Hepatocyte (in vitro differentiated cells): ENCODE measurements around the gene PCDH9.

ENCODE experiments used
- EZH2 ChIP-seq: fragments of 200-600 bp; sonication (generic); IDR thresholded peaks from 2 replicates; pipeline ENCODE4 v1.6.1; 2016; ENCODE audit warnings: antibody characterized with exemption, mild to moderate bottlenecking, borderline replicate concordance
- EZH2phosphoT487 ChIP-seq: fragments of 200-600 bp; sonication (generic); IDR thresholded peaks from one replicate; pipeline ENCODE4 v1.6.1; 2018; ENCODE audit warnings: antibody characterized with exemption, mild to moderate bottlenecking, low read depth, moderate library complexity; ENCODE audit not compliant: unreplicated experiment, severe bottlenecking
- TF ChIP-seq, protein P1 (sequence below): fragments of 200-600 bp; sonication (generic); IDR thresholded peaks from 2 replicates; pipeline ENCODE4 v1.5.1; 2016; ENCODE audit warnings: antibody characterized with exemption, mild to moderate bottlenecking; ENCODE audit not compliant: poor library complexity

DNA sequence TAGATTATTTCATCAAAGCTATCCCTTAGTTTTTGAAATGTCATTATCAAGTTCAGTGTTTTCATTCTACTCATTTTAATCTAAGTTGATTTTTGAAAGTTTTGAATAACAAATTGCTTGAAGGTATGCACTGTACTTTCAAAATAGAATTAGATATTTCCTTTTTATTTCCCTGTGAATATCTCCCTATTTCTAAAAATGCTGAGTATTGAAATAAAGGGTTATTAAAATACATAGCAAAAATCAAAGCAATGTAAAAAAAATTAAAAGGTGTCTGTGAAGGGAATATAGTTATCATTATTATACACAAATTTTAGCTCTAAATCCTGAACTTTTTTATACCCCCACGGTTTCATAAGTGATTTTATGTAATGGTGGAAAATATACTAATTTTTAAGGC lies 967.8 kb downstream of the PCDH9 start:
- TF ChIP-seq, protein P1, sequence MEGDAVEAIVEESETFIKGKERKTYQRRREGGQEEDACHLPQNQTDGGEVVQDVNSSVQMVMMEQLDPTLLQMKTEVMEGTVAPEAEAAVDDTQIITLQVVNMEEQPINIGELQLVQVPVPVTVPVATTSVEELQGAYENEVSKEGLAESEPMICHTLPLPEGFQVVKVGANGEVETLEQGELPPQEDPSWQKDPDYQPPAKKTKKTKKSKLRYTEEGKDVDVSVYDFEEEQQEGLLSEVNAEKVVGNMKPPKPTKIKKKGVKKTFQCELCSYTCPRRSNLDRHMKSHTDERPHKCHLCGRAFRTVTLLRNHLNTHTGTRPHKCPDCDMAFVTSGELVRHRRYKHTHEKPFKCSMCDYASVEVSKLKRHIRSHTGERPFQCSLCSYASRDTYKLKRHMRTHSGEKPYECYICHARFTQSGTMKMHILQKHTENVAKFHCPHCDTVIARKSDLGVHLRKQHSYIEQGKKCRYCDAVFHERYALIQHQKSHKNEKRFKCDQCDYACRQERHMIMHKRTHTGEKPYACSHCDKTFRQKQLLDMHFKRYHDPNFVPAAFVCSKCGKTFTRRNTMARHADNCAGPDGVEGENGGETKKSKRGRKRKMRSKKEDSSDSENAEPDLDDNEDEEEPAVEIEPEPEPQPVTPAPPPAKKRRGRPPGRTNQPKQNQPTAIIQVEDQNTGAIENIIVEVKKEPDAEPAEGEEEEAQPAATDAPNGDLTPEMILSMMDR, result no peak
- TF ChIP-seq EZH2phosphoT487 (no peak), EZH2 (no peak)
